Astrocyte (in vitro differentiated cells and primary cell): ENCODE results near the gene TGIF2.

Experiments
- EZH2 ChIP-seq: IDR thresholded peaks from 2 replicates; pipeline ENCODE4 v1.6.1; 2012; ENCODE audit warnings: mild to moderate bottlenecking, low read length, inconsistent platforms; ENCODE audit not compliant: insufficient read depth
- TF ChIP-seq, protein P1 (sequence below): IDR thresholded peaks from 2 replicates; pipeline ENCODE4 v1.5.1; 2011; ENCODE audit warnings: low read depth, mild to moderate bottlenecking, inconsistent platforms, low read length, moderate library complexity; ENCODE audit not compliant: insufficient read depth

DNA sequence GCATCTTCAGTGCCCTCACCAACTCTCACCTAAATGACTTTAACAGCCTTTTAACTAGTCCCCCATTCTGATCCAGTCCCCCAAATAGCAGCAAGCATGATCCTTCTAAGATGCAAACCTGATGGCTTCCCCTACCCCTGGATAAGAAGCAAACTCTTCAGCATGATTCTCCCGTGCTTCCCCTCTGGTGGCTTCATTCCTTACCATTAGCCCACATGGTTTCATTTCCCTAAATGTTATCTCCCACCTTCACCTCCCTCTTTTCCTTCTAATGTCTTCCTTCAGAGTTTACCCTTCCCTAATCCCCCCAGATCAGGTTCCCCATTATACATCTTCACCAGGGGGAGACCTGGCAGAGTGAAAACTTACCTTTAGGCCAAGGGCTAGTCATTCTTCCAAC is 28.1 kb downstream of the TGIF2 start:
- TF ChIP-seq, protein P1, sequence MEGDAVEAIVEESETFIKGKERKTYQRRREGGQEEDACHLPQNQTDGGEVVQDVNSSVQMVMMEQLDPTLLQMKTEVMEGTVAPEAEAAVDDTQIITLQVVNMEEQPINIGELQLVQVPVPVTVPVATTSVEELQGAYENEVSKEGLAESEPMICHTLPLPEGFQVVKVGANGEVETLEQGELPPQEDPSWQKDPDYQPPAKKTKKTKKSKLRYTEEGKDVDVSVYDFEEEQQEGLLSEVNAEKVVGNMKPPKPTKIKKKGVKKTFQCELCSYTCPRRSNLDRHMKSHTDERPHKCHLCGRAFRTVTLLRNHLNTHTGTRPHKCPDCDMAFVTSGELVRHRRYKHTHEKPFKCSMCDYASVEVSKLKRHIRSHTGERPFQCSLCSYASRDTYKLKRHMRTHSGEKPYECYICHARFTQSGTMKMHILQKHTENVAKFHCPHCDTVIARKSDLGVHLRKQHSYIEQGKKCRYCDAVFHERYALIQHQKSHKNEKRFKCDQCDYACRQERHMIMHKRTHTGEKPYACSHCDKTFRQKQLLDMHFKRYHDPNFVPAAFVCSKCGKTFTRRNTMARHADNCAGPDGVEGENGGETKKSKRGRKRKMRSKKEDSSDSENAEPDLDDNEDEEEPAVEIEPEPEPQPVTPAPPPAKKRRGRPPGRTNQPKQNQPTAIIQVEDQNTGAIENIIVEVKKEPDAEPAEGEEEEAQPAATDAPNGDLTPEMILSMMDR = no peak
- no peak for TF ChIP-seq EZH2
